Stimulated activated CD4-positive, alpha-beta T cell treated with anti-CD3 and anti-CD28 coated beads, TNF-alpha, amount 100 ng/mL, for 1 hour (primary cell): ENCODE measurements around the gene ALDH5A1.

Experiments used
- DNase-seq, 3 donors: peaks; one replicate each; pipeline ENCODE4 v3.0.0-alpha.2; 2020; ENCODE audit warnings: low read depth in 3 of 3, low spot score in 1 of 3

The ALDH5A1 gene

DNA sequence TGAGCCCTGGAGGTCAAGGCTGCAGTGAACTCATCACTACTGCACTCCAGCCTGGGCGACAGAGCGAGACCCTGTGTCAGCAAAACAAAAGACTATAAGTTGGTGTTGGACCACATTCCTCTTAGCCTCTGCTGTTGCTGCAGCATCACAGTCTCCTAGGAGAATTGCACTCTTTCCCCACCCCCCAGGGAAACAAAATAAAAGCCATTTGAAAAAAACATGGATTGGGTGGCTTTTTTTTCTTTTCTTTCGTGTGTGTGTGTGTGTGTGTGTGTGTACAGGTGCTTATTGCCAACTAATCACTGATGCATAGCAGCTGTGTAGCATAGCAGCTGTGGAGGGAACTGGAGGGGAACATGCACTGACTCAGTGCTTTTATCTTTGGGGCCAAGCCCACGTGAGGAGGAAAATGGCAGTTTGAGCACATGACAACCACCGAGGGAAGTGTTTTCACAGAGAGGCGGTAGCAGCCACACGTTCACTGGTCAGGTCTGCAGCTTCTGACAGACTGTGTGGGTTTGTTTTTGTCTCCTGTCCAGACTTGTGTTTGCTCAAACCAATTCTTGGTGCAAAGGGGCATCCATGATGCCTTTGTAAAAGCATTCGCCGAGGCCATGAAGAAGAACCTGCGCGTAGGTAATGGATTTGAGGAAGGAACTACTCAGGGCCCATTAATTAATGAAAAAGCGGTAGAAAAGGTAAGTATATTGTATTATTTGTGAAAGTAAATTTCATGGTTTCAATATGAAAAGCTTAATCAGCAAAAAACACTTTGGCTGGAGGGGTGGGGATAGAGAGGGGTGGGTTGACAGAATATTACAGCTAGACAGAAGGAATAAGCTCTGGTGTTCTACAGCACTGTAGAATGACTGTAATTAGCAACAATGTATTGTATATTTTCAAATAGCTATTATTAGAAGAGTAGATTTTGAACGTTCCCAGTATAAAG, 27.7 kb downstream of the ALDH5A1 start:
- no peak for DNase-seq

DNA sequence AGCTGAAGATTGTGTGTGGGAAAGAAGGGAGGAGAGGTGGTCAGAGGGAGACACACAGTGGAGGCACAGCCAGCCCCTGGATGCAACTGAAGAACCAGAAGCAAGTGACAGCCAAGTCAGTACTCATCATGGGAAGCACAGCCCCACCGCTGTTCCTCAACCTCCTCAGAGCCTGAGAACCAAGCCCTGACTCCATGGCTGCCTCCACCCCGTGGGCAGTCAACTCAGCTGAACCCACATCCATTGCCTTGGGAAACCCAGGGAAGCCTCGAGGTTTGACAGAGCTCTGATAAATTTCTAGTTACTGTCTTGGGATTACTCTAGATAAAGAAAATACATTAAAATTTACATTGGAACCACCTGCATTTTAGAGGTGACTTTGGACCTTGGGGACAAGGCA, 29.6 kb downstream of the ALDH5A1 start:
- no peak for DNase-seq

DNA sequence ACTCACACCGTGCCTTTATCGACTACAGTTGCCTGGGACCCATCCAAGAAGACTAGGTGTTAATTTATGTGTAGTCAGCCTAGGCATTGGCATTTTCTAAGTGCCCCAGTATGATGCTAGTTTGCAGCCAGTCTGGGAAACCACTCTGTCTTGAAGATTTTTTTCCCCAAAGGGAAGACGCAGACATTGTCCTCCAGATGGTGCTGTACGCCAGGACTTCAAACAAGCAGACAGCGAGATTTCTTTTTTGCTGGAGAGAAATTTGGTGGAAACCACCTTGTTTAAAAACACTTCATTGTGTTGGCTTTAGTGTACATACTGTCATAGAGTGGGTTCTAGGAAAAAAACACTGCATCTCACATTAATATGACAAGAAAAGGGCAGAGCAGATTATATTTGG, 30.0 kb downstream of the ALDH5A1 start:
- DNase-seq = no peak

DNA sequence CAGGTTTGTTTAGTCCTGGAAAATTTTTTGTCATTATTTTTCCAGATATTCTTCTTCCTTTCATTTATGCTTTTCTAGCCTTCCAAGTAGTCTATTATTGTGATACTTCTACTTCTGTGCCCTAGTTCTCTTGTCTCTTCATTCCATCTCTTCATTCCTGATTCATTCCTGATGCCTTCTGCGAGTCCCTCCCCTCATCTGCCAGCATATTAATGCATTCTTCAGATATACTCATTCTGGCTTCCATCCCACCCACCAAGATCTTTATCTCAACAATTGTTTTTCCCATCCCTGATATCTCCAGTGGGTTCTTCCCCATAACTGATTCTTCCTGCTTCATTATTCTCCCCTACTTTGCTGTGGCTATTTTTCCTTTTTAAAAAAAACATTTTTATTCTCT, 35.2 kb downstream of the ALDH5A1 start:
- no peak for DNase-seq

DNA sequence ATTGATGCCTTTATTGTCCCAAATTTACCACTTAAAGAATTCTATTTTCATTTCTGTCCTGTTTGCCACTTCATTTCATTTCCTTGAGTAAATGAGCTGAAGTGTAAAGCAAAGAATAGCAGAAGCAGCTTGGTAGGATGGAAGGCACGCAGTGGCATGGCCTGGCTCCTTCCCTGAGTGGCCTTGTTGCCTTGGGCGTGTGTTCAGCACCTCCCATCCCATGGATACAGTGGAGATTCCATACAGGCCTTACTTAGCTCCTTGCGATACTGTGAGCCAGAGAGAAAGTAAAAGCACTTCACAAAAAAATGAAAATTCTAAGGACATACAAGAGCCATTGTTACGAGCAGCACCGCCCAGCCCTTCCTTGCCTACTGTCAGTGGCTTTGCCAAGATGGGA, 39.6 kb downstream of the ALDH5A1 start:
- no peak for DNase-seq

DNA sequence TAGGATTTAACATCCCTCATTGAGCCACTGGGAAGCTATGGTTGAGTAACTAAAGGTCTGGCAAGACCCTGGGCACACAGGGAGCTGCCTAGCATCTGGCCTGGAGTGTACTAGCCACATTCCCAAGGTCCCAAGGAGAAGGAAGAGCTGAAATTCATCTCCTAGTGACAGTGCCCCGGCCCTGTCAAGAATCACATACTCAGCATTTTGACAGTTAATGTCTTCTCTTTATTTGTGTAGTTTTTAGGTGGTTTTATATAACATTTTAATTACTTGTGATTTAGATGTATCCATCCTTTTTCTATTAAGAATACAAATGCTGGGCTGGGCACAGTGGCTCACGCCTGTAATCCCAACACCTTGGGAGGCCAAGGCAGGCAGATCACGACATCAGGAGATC, 40.4 kb downstream of the ALDH5A1 start:
- no peak for DNase-seq

DNA sequence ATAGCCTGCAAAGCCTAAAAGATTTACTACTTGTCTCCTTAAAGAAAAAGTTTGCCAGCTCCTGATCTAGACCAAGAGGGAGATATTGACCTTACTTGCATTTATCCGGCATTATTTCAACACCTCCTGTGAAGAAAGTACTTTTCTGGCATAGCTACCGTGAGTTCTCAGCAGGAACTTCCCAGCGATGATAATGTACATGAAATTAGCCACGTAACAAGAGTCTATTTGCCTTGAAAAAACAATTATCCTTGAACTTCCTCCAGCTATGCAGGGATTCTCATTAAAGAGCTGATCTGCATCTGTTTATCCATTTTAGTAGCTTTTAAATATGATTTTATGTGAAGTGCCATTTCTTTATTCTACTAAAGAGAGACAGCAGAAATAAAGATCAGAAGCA, 41.7 kb downstream of the ALDH5A1 start:
- no peak for DNase-seq

DNA sequence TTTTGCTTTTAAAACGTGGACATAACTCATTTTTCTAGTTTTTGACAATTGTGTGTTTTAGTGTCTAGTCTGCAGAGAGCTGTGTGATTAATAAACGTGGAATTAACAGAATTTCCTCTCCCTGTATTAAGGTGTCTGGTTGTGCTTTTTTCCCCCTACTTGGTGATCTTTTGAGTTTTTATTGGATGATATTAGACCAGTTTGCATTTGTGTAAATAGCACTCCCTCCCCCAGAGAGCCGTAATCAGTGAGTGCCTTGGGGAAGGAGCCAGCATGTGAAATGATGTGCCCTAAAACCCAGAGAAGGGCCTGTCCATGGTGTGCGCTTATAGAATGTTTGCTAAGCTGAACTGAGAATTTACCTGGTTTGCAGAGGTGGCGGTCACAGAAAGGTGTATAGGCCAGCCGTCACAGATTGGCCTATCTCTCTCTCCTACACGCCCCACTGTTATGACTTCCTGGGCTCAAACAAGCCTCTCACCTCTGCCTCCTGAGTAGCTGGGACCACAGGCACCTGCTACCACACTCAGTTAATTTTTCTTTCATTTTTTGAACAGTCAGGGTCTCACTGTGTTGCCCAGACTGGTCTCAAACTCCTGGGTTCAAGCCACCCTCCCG, 42.4 kb downstream of the ALDH5A1 start:
- DNase-seq = no peak

DNA sequence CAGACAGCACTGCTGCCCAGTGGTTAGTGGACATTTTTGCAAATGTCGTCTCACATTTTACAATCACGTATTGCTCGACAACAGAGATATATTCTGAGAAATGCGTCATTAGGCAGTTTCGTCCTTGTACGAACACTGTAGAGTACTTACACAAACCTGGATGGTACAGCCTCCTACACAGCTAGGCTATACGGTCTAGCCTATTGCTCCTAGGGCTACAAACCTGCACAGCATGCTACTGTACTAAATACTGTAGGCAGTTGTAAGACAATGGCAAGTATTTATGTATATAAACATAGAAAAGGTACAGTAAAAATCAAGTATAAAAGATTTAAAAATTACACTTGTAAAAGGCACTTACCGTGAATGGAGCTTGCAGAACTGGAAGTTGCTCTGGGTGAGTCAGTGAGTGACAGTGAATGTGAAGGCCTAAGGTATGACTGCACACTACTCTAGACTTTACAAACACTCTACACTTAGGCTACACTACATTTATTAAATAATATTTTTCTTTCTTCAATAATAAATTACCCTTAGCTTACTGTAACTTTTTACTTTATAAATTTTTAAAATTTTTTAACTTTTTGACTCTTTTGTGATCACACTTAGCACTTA, 43.1 kb downstream of the ALDH5A1 start:
- no peak for DNase-seq

DNA sequence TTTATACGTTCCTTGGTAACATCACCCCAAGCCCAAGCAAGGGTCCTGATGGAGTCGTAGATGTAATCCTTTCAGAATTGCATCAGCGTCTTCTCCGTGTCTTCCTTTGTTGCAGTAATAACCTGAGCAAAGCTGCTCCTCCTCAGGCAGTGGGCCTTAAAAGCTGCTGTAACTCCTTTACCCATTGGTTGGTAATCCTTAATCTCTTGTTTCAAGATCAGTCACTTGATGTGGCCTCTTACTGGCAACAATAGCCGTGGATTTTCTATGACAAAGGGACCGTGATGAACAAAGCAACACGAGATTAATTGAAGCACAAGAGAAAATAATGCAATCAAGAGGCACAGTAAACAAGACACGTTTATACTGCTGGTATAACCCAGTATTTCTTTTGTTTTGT, 44.6 kb downstream of the ALDH5A1 start:
- no peak for DNase-seq

DNA sequence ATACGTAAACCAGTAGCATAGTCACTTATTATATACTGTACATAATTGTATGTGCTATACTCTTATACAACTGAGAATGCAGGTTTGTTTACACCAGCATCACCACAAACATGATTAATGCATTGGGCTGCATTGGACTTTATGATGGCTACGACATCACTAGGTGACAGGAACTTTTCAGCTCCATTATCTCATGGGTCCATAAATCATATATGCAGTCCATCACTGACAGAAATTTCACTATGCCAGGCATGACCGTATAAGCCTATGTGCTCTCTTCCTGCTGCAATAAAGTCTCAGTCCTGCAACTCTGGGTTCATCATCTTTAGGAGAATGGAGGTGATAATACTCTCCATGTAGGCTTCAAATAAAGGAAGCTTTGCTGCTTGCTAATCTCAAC, 45.4 kb downstream of the ALDH5A1 start:
- no peak for DNase-seq

DNA sequence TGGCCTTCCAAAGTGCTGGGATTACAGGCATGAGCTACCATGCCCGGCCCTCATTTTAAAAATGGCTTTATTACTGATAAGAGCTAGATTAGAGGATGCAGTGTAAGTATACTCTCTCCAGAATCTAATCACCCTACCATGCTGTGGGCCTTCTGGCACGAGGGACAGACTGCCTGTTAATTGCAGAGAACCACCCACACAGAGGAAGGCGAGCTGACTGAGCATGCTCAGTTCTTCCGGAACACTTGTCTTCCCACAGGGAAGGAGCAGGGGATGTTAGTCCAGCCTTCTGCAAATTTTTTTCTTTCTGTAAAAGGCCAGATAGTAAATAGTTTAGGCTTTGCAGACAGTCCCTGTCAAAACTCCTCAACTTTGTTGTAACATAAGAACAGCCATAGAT, 48.9 kb downstream of the ALDH5A1 start:
- no peak for DNase-seq

DNA sequence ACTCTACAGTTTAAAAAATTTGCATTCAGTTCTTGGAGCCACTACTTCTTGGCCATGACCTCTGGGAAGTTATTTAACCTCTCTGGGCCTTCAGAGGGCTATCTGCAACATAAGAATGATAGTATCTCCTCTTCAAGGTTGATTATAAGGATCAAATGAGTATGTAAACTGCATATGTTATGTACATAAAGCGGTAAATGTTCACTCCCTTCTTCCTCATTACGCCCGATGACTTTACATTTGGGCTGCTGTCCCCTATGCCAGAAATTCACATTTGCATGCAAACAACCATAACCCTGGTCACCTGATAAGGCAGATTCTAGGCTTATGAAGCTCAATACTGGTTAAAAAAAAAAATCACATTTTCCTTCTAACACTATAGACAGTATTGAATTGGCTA, 50.4 kb downstream of the ALDH5A1 start:
- no peak for DNase-seq

DNA sequence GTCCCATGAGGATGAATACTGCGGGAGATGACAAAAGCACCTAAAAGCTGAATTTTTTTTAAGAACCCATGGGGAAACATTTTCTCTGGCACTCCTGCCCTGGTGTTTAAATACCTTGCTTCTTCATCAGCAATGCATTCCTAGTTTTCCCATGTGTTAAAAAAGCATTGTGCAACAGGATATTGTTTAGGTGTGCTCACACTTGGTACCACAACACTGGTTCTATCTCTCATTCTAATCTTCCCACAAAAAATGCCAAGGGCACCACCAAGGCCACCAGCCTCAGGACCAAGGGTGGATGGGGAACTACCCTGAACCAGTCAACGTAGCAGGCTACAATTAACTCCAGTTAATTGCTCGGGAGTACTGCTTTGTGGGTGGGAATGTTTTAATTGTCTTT, 50.9 kb downstream of the ALDH5A1 start:
- DNase-seq = no peak

DNA sequence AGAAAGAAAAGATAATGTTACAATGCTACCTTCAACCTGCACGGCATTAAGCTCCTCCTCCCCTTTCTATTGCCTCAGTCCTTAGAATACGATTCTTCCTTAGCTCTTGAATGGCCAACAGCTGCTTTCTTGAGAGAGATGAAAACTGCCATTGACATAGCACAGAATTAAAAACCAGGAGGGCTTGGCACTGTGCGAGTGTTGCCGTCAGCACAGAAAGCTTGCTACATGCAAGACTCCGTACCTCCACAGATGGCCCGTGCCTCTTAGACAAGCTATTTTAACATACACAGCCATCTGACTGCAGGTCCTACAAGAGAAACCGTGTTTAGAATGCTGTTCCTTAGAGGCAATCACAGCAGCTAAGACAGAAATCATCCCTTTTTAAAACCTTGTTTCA, 51.7 kb downstream of the ALDH5A1 start:
- no peak for DNase-seq

DNA sequence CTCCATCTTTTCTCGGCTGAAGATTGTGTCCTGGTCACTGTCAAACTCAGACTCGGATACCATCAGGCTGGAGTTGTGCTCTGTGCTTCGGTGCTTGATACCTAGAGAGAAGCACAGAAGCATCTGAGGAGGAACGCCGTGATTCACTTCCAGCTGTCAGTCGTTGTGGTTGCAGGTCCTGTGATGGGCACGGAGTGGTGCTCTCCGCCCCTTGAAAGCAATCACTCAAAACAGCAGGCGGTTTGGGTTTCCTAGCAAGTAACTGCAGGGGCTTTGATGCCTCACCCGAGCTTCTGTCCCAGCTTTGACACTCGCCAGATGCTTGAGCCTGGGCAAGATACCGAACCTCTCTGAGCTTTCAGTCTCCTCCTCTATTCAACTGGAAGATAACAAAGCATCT, 52.5 kb downstream of the ALDH5A1 start:
- DNase-seq = peak in 1 of 3 donors; percentile 6

DNA sequence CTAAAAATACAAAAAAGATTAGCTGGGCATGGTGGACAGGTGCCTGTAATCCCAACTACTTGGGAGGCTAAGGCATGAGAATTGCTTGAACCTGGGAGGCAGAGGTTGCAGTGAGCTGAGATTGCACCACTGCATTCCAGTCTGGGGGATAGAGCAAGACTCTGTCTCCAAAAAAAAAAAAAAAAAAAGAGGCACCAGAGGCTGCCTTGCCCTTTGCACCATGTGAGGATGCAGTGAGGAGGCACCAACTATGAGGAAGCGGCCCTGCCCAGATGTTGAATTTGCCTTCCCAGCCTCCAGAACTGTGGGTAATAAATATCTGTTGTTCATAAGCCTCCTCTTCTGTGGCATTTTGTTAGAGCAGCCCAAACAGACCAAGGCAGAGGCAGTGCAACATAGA, 54.4 kb downstream of the ALDH5A1 start:
- DNase-seq = no peak

DNA sequence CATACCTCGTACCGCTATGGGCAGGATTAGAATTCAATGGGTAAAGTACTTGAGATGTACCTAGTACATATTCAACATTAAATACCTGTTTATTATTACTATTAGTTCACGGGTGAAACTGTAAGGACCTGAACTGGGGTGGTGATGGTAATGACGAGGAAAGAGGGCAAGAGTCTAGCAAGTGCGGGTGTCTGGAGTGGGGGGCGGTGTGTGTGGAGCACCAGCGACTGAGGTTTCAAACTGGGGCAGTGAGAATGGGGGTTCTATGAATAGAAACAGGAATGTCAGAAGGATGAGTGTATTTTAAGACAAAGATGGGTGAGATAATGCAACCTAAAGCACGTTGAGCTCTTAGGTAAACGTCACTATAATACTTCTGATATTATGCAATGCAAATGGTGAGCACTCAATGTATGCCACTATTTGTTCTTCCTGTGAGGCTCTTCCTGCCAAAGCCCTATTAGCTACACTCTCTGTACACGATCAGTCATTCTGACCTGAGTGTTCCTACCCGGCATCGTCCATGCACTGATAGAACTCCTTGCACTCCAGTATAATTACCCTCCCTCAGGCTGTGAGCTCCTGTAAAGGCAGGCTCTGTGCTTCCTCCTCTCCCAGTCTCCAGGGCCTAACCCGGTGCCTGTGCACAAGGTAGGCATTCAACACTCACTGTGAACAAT, 55.0 kb downstream of the ALDH5A1 start:
- DNase-seq = no peak

DNA sequence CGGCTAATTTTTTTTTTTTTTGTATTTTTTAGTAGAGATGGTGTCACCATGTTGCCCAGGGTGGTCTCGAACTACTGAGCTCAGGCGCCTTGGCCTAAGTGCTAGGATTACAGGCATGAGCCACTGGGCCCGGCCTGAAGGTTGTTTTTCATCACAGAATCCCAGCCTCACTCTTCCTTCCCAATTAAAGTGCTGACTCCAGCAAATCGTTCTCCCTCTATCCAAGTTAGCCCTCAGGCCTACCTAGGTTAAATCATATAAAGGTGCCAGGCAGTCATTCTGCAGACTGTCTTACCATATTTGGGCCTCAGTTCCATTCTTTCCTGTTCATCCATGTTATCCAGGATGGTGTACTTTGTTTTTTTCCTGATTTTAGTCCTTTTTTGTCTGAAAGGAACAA, 56.4 kb downstream of the ALDH5A1 start:
- no peak for DNase-seq

DNA sequence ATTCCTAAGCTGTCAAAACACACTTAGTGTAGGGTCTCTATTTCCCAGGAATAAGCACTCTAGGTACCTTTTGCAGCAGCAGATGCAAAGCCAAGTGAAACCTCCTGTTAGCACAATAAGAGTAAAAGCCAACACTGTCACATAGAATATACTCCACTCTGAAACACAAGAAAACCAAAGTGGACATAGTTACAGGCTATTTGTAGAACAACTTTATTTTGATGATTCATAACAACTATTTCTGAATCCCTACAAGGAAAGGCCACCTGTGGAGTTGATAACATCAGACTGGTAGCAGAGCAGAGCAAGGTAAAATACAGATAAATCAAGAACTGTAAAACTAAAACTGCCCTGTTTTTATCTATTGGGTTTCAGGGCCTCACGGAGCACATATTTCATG, 59.7 kb downstream of the ALDH5A1 start:
- DNase-seq = no peak

DNA sequence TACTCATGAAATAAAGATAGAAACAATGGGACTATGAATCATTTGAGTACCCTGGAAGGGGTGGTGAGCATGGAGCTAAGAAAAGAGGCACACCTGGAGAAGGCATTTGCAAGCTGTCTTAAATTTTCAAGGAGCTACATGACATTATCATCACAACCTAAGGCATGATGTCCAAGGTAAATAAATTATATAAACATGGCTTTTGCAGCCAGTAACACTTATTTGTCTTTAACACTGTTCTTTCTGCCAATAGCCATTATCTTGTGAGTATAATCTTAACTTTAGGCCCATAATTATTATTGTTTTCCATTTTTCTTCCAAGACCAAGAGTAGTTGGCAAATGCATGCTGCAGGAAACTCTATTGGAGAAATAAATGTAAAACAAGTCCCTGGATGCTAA, 63.7 kb downstream of the ALDH5A1 start:
- no peak for DNase-seq

DNA sequence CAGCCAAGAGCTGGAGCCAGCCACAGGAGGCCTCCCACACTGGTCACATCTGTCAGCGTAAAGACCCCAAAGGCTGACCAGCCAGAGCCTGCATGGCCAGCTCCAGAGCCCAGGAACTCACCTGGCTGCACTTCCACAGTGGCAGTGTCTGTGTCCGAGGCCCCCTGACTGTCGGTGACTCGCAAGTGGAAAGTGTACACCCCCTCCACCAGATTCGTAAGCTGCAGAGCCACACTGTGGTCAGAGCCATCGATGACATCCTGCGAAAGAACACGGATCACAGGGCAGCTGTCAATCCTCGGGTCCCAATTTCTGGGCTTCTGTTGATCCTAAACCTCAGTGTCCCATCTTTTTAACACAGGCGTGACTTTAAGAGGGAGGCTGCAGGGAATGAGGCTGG, 69.3 kb downstream of the ALDH5A1 start:
- no peak for DNase-seq
